Trophoblast cell (in vitro differentiated cells and primary cell): ENCODE data around the gene F11.
"Not testable (repeated sequence)": the region's sequence is repeated elsewhere in the genome, so short reads cannot be mapped to it uniquely, and the experiment has no call there.

Experiments
- DNase-seq, 2 donors: peaks; one replicate each; pipeline ENCODE4 v3.0.0-alpha.2; 2016
- H2AFZ ChIP-seq: 2 replicates; pipeline ENCODE4 v1.6.1; 2013; ENCODE audit warnings: low read length, moderate library complexity, mild to moderate bottlenecking; ENCODE audit not compliant: insufficient read depth, poor library complexity
- H2AK5ac ChIP-seq: 2 replicates; pipeline ENCODE4 v1.6.1; 2013; ENCODE audit warnings: mild to moderate bottlenecking, low read length
- H2BK120ac ChIP-seq: 2 replicates; pipeline ENCODE4 v1.6.1; 2013; ENCODE audit warnings: low read length, mild to moderate bottlenecking, moderate library complexity; ENCODE audit not compliant: insufficient read depth, poor library complexity
- H2BK12ac ChIP-seq: 2 replicates; pipeline ENCODE4 v1.6.1; 2013; ENCODE audit warnings: mild to moderate bottlenecking, low read length, moderate library complexity
- H2BK5ac ChIP-seq: 2 replicates; pipeline ENCODE4 v1.6.1; 2013; ENCODE audit warnings: low read length, low read depth, moderate library complexity, mild to moderate bottlenecking; ENCODE audit not compliant: poor library complexity
- H3K14ac ChIP-seq: 2 replicates; pipeline ENCODE4 v1.6.1; 2013; ENCODE audit warnings: mild to moderate bottlenecking, low read length
- H3K18ac ChIP-seq: 2 replicates; pipeline ENCODE4 v1.6.1; 2013; ENCODE audit warnings: mild to moderate bottlenecking, low read length
- H3K23ac ChIP-seq: 2 replicates; pipeline ENCODE4 v1.6.1; 2013; ENCODE audit warnings: low read length
- H3K27ac ChIP-seq: 2 replicates; pipeline ENCODE4 v1.5.1; 2013; ENCODE audit warnings: low read depth, mild to moderate bottlenecking, inconsistent platforms, low read length, moderate library complexity
- H3K27me3 ChIP-seq: 2 replicates; pipeline ENCODE4 v1.6.1; 2013; ENCODE audit warnings: inconsistent platforms, mild to moderate bottlenecking, low read length, moderate library complexity; ENCODE audit not compliant: insufficient read depth
- H3K36me3 ChIP-seq, 2 experiments: 1 replicate in 1 of 2; 2 replicates in 1 of 2; pipeline ENCODE4 v1.6.1; 2013; ENCODE audit warnings: low read length in 2 of 2, mild to moderate bottlenecking in 2 of 2, moderate library complexity in 1 of 2; ENCODE audit not compliant: insufficient read depth in 2 of 2, control insufficient read depth in 1 of 2
- H3K4ac ChIP-seq: 2 replicates; pipeline ENCODE4 v1.6.1; 2013; ENCODE audit warnings: low read depth, mild to moderate bottlenecking, low read length, moderate library complexity
- H3K4me1 ChIP-seq, 2 experiments: 1 replicate in 1 of 2; 2 replicates in 1 of 2; pipeline ENCODE4 v1.6.1; 2013; ENCODE audit warnings: low read length in 2 of 2, mild to moderate bottlenecking in 2 of 2, moderate library complexity in 1 of 2; ENCODE audit not compliant: insufficient read depth in 2 of 2, control insufficient read depth in 1 of 2
- H3K4me2 ChIP-seq: 2 replicates; pipeline ENCODE4 v1.6.1; 2013; ENCODE audit warnings: inconsistent platforms, mild to moderate bottlenecking, low read length, moderate library complexity
- H3K4me3 ChIP-seq: 2 replicates; pipeline ENCODE4 v1.5.1; 2013; ENCODE audit warnings: mild to moderate bottlenecking, low read depth, low read length, inconsistent platforms
- H3K79me1 ChIP-seq: one replicate; pipeline ENCODE4 v1.6.1; 2013; ENCODE audit warnings: low read length
- H3K79me2 ChIP-seq: 2 replicates; pipeline ENCODE4 v1.6.1; 2013; ENCODE audit warnings: low read length, mild to moderate bottlenecking; ENCODE audit not compliant: control insufficient read depth, insufficient read depth, poor library complexity
- H3K9ac ChIP-seq: 2 replicates; pipeline ENCODE4 v1.6.1; 2013; ENCODE audit warnings: mild to moderate bottlenecking, low read length
- H3K9me3 ChIP-seq: 2 replicates; pipeline ENCODE4 v1.6.1; 2013; ENCODE audit warnings: low read depth, mild to moderate bottlenecking, control low read depth, inconsistent platforms, low read length; ENCODE audit not compliant: insufficient read depth
- H4K12ac ChIP-seq: 2 replicates; pipeline ENCODE4 v1.6.1; 2013; ENCODE audit warnings: low read depth, mild to moderate bottlenecking, low read length, moderate library complexity
- H4K8ac ChIP-seq: 2 replicates; pipeline ENCODE4 v1.6.1; 2013; ENCODE audit warnings: low read depth, mild to moderate bottlenecking, low read length, moderate library complexity
- H4K91ac ChIP-seq: one replicate; pipeline ENCODE4 v1.6.1; 2013; ENCODE audit warnings: low read depth, mild to moderate bottlenecking, low read length, moderate library complexity
- WGBS: extraction: QIAGEN DNeasy Blood & Tissue Kit; methylation state at CpG from one replicate; pipeline ENCODE4 v1.1.7; 2013; ENCODE audit warnings: missing lambda C conversion rate; ENCODE audit not compliant: insufficient read length, insufficient coverage; ENCODE audit errors: extremely low coverage; 5-methylcytosine and 5-hydroxymethylcytosine counted together

Gene F11

GRCh38 chr4:186244835-186245234 is 21.2 kb upstream of the F11 start:
- no peak overlapping the region for H2BK5ac ChIP-seq
- WGBS, result no CpG with 5 or more reads among the region's 5 CpGs

DNA sequence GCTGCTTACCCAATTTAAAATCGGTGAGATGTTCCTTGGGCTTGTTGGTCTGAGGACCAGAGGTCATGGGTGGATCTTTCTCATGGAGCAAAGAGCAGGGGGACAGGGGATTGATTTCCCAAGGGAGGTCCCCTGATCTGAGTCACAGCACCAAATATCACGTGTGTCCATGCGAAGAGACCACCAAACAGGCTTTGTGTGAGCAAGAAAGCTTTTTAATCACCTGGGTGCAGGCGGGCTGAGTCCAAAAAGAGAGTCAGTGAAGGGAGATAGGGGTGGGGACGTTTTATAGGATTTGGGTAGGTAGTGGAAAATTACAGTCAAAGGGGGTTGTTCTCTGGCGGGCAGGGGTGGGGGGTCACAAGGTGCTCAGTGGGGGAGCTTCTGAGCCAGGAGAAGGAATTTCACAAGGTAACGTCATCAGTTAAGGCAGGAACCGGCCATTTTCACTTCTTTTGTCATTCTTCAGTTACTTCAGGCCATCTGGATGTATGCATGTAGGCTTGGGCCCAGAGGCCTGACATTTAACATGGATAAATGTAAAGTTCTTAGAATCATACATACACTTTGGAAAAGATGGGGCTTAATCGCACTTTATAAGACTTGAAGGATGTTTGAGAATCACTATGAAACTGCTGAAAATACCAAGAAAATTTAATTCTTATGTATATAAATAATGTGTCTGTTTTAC is 18.8 kb upstream of the F11 start:
- H3K4me1 ChIP-seq, H3K4me2 ChIP-seq, H3K79me2 ChIP-seq, H3K9ac ChIP-seq, H3K36me3 ChIP-seq, H3K23ac ChIP-seq, H3K27me3 ChIP-seq, H3K27ac ChIP-seq, H4K8ac ChIP-seq, H3K4ac ChIP-seq, H3K14ac ChIP-seq, H3K9me3 ChIP-seq, H4K12ac ChIP-seq, H2BK120ac ChIP-seq, H4K91ac ChIP-seq, DNase-seq, H2BK5ac ChIP-seq, H3K79me1 ChIP-seq, H3K18ac ChIP-seq, H2BK12ac ChIP-seq, H2AK5ac ChIP-seq, H3K4me3 ChIP-seq, H2AFZ ChIP-seq: not testable (repeated sequence)
- no CpG with 5 or more reads among the region's 9 CpGs for WGBS

More at GRCh38 chr4:186244835-186245234, 21.2 kb upstream of the F11 start:
- no peaks in the 10 kb centered on the region for H3K9me3 ChIP-seq
- no peak overlapping the region for H3K4ac ChIP-seq
- H3K27ac ChIP-seq, result no peak overlapping the region
- no peak overlapping the region for H4K12ac ChIP-seq
- H3K4me1 ChIP-seq, result no peaks in the 10 kb centered on the region
- no peak overlapping the region for H4K8ac ChIP-seq
- no peak overlapping the region for H3K4me3 ChIP-seq
- no peaks in the 10 kb centered on the region for H3K27me3 ChIP-seq
- no peaks in the 10 kb centered on the region for H3K79me1 ChIP-seq
- H3K79me2 ChIP-seq, result no peaks in the 10 kb centered on the region
- no peak overlapping the region for H3K9ac ChIP-seq
- H2BK120ac ChIP-seq, result no peak overlapping the region
- H2AK5ac ChIP-seq, result no peak overlapping the region
- no peak overlapping the region for H3K18ac ChIP-seq
- no peak overlapping the region for H3K4me2 ChIP-seq
- H3K14ac ChIP-seq, result no peak overlapping the region
- no peak overlapping the region for H4K91ac ChIP-seq
- H2AFZ ChIP-seq, result no peak overlapping the region
- H3K36me3 ChIP-seq, result no peaks in the 10 kb centered on the region
- no peak overlapping the region for H2BK12ac ChIP-seq
- no peak for DNase-seq
- H3K23ac ChIP-seq, result no peak overlapping the region

GRCh38 chr4:186248643-186249042 is 17.3 kb upstream of the F11 start:
- H4K91ac ChIP-seq, result no peak overlapping the region
- H3K79me1 ChIP-seq, result no peaks in the 10 kb centered on the region
- no peak overlapping the region for H3K4ac ChIP-seq
- H3K27ac ChIP-seq, result no peak overlapping the region
- H4K12ac ChIP-seq, result no peak overlapping the region
- no peaks in the 10 kb centered on the region for H3K27me3 ChIP-seq
- H4K8ac ChIP-seq, result no peak overlapping the region
- H3K23ac ChIP-seq, result no peak overlapping the region
- H3K9ac ChIP-seq, result no peak overlapping the region
- H3K36me3 ChIP-seq, result no peaks in the 10 kb centered on the region
- no peak overlapping the region for H2AFZ ChIP-seq
- no peak overlapping the region for H3K14ac ChIP-seq
- H3K4me1 ChIP-seq, result no peaks in the 10 kb centered on the region
- no peak overlapping the region for H3K4me3 ChIP-seq
- no peak for DNase-seq
- H3K4me2 ChIP-seq, result no peak overlapping the region
- no peak overlapping the region for H3K18ac ChIP-seq
- H2AK5ac ChIP-seq, result no peak overlapping the region
- H2BK5ac ChIP-seq, result no peak overlapping the region
- H2BK120ac ChIP-seq, result no peak overlapping the region
- no CpG with 5 or more reads among the region's 1 CpG for WGBS
- no peaks in the 10 kb centered on the region for H3K79me2 ChIP-seq
- no peak overlapping the region for H2BK12ac ChIP-seq
- H3K9me3 ChIP-seq, result no peaks in the 10 kb centered on the region

GRCh38 chr4:186249785-186250754 is 15.9 kb upstream of the F11 start:
- Histone ChIP-seq H2AFZ (no peak overlapping the region), H3K27me3 (no peaks in the 10 kb centered on the region), H3K4ac (no peak overlapping the region), H4K8ac (no peak overlapping the region), H2BK12ac (no peak overlapping the region), H4K91ac (no peak overlapping the region), H3K4me1 (no peaks in the 10 kb centered on the region), H3K4me2 (no peak overlapping the region), H3K9me3 (no peaks in the 10 kb centered on the region), H3K4me3 (no peak overlapping the region), H2AK5ac (no peak overlapping the region), H3K18ac (no peak overlapping the region), H3K23ac (no peak overlapping the region), H3K27ac (no peak overlapping the region), H3K79me2 (no peaks in the 10 kb centered on the region), H3K14ac (no peak overlapping the region), H4K12ac (no peak overlapping the region), H2BK120ac (no peak overlapping the region), H3K9ac (no peak overlapping the region), H2BK5ac (no peak overlapping the region), H3K36me3 (no peaks in the 10 kb centered on the region), H3K79me1 (no peaks in the 10 kb centered on the region)
- DNase-seq, result no peak
- WGBS, result no CpG with 5 or more reads among the region's 8 CpGs
